NCI-H82 treated with DMSO at 0.1 percent for 48 hours (cell line): ENCODE data around the gene RPS6KA3.
A peak's percentile ranks its signal among the peaks of the same experiment; 100 is the strongest.
"Not testable (repeated sequence)": the region's sequence is repeated elsewhere in the genome, so short reads cannot be mapped to it uniquely, and the experiment has no call there.

Source experiments
- DNase-seq: peaks from one replicate; lab custom pipeline; 2025; ENCODE audit not compliant: unreplicated experiment; lab: John Stamatoyannopoulos, UW

RPS6KA3 gene

GRCh38 chrX:20265726-20266681, 705 bp downstream of the RPS6KA3 start:
- no peak for DNase-seq

DNA sequence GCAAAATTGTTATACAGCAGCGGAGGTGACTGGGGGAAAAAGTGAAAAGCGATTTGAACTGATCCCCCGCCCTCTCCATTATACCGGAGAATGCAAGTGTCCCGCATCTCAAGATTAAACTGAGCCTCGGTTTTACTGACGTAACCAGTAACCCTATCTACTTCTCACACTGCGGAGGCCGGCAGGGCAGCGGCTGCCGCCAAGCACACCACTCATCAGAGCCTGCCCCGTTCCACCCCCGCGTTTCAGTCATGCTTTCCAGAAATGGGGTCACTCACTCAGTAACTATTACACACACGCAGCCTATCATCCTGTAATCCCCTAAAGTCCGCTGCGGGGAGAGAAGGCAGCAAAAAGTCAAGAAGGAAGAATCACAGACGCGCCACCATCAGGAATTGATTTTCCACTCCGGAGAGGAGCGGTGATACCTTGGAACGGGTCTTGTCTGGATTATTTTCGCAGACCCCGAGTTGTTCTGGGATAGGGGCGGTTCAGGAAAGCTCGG, 1.4 kb downstream of the RPS6KA3 start:
- DNase-seq = peak; percentile 16

- no peak for DNase-seq
Measured at GRCh38 chrX:20263474-20263873, 3.2 kb downstream of the RPS6KA3 start.

DNA sequence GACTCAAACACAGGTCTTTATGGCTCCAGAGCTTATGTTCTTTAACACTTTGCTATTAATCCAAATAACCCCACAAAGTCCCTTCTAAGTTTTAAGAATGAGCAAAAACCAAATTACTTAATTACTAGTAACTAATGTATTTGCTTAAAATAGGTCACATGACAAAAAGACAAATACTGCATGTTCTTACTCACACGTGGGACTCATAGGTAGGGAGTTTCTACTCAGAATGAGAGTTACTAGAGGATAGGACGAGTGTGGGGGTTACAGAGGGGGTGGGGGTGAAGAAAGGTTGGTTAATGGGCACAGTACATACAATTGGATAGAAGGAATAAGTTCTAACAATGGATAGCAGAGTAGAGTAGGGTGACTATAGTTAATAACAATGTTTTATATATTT, 5.8 kb downstream of the RPS6KA3 start:
- DNase-seq = no peak

- no peak for DNase-seq
Measured at GRCh38 chrX:20254712-20255299, 11.9 kb downstream of the RPS6KA3 start.

DNA sequence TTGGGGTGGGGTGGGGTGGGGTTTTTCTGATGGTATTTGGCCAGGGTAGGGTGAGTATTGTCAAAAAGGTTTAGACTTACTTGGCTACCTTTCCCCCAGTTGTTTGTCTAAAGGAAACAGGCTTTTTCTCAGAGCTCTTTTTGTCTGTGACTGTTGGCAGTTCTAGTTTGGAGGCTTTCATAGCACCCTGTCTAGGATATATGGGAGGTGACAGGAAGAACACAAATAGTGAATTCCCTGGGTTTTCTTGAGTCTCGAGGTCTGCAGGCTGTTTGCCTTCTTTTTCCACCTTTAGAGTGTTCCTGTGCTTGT, 13.5 kb downstream of the RPS6KA3 start:
- no peak for DNase-seq

GRCh38 chrX:20252381-20253231, 14.1 kb downstream of the RPS6KA3 start:
- no peak for DNase-seq

- DNase-seq = no peak
Measured at GRCh38 chrX:20251691-20252090, 15.0 kb downstream of the RPS6KA3 start.

DNA sequence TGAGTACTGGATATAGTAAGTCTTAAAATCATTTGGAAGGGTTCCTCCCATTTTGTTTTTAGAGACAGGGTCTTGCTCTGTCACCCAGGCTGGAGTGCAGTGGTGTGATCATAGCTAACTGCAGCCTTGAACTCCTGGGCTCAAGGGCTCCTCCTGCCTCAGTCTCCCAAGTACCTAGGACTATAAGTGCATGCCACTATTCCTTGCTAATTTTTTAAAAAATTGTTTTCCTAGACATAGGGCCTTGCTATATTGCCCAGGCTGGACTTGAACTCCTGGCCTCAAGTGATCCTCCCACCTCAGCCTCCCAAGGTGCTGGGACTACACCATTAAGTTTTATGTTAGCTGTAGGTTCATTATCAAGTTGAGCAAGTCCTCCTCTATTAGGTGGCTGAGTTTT, 16.6 kb downstream of the RPS6KA3 start:
- not testable (repeated sequence) for DNase-seq

DNA sequence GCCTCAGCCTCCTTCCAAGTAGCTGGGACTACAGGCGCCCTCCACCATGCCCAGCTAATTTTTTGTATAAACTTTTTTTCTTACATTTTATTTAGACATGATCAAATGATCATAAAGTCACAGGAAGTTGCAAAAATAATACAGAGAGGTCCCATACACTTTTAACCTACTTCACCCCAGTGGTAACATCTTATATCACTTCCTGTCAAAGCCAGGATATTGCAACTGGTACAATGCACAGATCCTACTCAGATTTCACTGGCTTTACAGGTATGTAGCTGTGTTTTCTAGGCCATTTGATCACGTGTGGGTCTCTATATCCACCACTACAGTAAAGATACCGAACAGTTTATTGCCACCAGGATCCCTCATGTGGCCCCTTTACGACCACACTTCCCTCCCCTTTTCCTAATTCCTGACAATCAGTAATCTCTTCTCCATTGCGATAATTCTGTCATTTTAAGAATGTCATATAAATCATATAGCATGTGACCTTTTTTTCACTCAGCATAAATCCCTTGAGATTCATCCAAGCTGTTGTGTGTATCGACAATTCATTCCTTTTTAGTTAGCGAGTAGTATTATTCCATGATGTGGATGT, 18.0 kb downstream of the RPS6KA3 start:
- no peak for DNase-seq

- no peak for DNase-seq
Measured at GRCh38 chrX:20244931-20245330, 21.8 kb downstream of the RPS6KA3 start.

- no peak for DNase-seq
Measured at GRCh38 chrX:20240201-20240600, 26.5 kb downstream of the RPS6KA3 start.

GRCh38 chrX:20237864-20238263, 28.8 kb downstream of the RPS6KA3 start:
- DNase-seq = no peak

GRCh38 chrX:20235755-20236154, 31.0 kb downstream of the RPS6KA3 start:
- no peak for DNase-seq

GRCh38 chrX:20233336-20233735, 33.4 kb downstream of the RPS6KA3 start:
- no peak for DNase-seq

- DNase-seq = no peak
Measured at GRCh38 chrX:20231598-20231997, 35.1 kb downstream of the RPS6KA3 start.

GRCh38 chrX:20230406-20230805, 36.3 kb downstream of the RPS6KA3 start:
- no peak for DNase-seq

- no peak for DNase-seq
Measured at GRCh38 chrX:20229155-20229554, 37.6 kb downstream of the RPS6KA3 start.

- DNase-seq = no peak
Measured at GRCh38 chrX:20228245-20228644, 38.5 kb downstream of the RPS6KA3 start.

GRCh38 chrX:20227116-20227515, 39.6 kb downstream of the RPS6KA3 start:
- no peak for DNase-seq

- no peak for DNase-seq
Measured at GRCh38 chrX:20225488-20225833, 41.2 kb downstream of the RPS6KA3 start.
